Esophagus muscularis mucosa (tissue), 3 donors: ENCODE measurements around the gene ARAF.

Source experiments
- CTCF ChIP-seq, 3 experiments: fragments of 200-600 bp in 2 of 3; fragments of 450-650 bp in 1 of 3; sonication (generic) in 2 of 3; IDR thresholded peaks; one replicate each; pipeline ENCODE4 v1.5.1; 2017 to 2019; ENCODE audit warnings: antibody characterized with exemption in 3 of 3, mild to moderate bottlenecking in 2 of 3, moderate library complexity in 1 of 3
- POLR2A ChIP-seq: fragments of 450-650 bp; IDR thresholded peaks from one replicate; pipeline ENCODE4 v1.6.1; 2017; ENCODE audit warnings: antibody characterized with exemption, moderate library complexity, mild to moderate bottlenecking, low read depth

- TF ChIP-seq CTCF (IDR thresholded peaks at IDR 0.05) (no peak), POLR2A (no peak)
These were observed 13.1 kb downstream of the ARAF start for GRCh38 chrX:47574076-47574546.
